Measurements from ENCODE around the gene GNA15.

Gene GNA15

GRCh38 chr19:3206216-3206953 is 70.6 kb downstream of the GNA15 start:
- in situ Hi-C loops (cut with MboI; ENCODE audit: low sequenced_read_pairs), result no loop called here

- in situ Hi-C loops (cut with MboI; ENCODE audit: low sequenced_read_pairs), result no loop called here
Measured at GRCh38 chr19:3207461-3208242, 71.8 kb downstream of the GNA15 start.

- in situ Hi-C loops (cut with MboI; ENCODE audit: low sequenced_read_pairs), result no loop called here
Measured at GRCh38 chr19:3208317-3209207, 72.7 kb downstream of the GNA15 start.

GRCh38 chr19:3210347-3211017 is 74.6 kb downstream of the GNA15 start:
- in situ Hi-C loops (cut with MboI; ENCODE audit: low sequenced_read_pairs), result no loop called here

GRCh38 chr19:3211191-3211590 is 75.4 kb downstream of the GNA15 start:
- in situ Hi-C loops (cut with MboI; ENCODE audit: low sequenced_read_pairs), result no loop called here

- in situ Hi-C loops (cut with MboI; ENCODE audit: low sequenced_read_pairs), result no loop called here
Measured at GRCh38 chr19:3213159-3213558, 77.3 kb downstream of the GNA15 start.

Measured in HL-60/S4 treated with phorbol 12-myristate 13-acetate at 8.2 ng/mL for 4 days and 3 days (cell line).